NCI-H2029 (cell line): Measurements from ENCODE around the gene DCP1B.

ENCODE experiments used
- DNase-seq: peaks from one replicate; lab custom pipeline; 2025; lab: John Stamatoyannopoulos, UW

Gene DCP1B

DNA sequence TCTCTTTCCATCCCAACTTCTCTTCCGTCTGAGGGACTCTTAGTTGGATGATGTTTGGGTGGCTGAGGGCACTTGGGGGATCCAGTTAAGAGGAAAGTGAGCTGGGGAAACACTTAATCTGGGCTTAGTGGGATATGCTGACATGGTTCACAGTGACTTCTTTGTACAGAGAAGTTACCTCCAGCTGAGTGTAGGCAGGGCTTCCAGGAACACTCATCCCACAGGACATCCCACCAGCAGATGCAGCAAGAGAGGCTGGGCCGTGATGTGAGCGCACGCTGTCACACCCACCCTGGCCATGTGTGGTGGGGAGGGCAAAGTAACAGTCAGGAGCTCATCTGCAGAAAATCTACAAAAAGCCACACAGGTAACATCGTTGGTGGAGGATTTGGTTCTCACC lies 85.0 kb downstream of the DCP1B start:
- DNase-seq, result no peak

DNA sequence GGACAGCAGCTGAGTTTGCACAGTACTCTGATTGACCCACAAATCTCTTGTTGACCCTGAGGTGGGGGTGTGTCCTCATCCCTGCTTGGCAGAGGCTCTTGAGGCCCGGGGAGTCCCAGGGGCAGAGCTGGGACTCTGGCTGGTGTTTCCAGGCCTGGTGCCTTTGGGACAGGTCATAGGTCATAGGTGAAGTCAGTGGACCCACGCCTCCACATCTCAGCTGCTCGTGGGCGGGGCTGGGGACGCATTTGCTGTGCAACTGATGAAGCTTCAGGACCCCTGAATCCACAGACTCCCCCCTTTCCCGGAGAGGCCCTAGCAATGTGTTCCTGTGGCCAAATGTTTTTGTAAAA lies 85.4 kb downstream of the DCP1B start:
- no peak for DNase-seq

DNA sequence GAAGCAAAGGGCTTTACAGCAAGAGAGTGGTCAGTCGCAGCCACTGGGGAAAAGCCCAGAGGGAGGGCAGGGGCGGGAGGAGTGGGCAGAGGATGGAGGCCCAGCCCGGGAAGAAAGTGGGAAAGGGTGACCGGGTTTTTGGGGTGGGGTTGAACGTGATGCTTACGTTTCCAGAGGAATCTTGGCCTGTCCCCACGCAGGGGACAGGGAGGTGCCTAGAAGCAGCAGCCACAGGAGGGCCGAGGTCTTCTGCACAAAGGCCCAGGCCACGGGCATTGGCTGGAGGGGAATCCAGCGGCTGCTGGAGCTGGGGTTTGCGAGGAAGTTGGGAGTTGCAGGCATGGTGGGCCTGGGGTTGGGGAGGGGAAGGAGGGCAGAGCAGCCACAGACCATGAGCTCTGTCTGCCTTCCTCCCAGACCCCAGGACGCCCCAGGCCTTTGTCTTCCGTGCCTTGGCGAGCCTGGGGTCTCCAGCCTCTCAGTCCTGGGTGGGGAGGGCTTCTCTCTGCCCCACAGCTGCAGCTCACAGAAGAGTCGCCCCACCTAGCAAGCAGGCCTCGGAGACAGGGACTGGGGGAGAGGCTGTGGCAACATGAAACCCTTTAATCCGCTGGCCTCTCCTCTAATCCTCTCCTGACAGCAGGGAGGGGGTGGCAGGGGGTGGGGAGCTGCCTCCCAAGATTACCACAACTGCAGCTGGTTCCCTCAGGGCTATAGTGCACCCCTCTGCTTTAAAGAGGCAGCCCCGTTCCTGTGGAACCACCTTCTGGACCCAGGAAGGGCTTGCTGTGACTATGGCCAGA lies 86.0 kb downstream of the DCP1B start, which contains the start of gene CACNA2D4:
Gene CACNA2D4 (minus strand): TSS at position 572 of the 803 bp plus-strand sequence. CDS start 179 bp downstream, at position 393.
- DNase-seq, result no peak

DNA sequence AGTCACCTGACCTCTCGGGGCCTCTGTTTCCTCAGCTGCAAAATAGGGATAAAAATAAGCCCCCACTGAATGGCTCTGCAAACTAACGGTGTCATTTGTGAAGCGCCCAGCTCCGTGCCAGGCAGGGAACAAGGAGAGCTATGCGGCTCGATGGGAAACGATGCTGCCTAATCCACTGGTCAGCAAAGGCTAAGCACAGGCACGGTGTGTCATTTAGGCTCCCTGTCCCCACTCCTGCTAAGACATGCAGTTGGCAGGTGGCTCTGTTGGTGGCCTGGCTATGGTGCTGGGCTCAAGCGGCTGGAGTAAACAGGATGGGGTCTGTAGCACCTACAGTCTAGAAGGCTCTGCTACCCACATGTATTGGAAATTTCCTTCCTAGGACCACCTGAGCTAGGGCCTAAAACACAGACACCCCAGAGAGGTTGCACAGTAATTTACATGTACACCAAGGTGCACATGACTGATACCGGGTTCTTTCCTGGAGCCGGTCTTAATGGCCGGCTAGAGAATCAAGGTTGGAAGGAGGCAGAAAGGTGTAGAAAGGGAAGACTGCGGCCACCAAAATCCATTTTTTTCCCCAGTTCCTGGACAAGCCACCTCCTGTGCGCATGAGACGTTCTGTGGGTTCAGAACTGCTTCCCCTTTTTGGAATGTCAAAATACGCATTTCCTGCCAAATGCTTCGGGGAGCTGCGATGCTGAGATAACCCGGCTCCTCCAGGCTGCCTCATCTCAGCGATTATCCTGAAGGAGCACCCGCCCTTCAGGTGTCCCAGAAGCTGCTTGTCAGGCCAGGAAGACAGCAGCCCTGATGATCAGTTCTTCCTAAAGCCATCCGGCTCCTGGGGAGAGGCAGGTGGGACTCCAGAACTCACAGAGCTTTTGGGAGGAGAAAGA lies 86.8 kb downstream of the DCP1B start:
- no peak for DNase-seq

DNA sequence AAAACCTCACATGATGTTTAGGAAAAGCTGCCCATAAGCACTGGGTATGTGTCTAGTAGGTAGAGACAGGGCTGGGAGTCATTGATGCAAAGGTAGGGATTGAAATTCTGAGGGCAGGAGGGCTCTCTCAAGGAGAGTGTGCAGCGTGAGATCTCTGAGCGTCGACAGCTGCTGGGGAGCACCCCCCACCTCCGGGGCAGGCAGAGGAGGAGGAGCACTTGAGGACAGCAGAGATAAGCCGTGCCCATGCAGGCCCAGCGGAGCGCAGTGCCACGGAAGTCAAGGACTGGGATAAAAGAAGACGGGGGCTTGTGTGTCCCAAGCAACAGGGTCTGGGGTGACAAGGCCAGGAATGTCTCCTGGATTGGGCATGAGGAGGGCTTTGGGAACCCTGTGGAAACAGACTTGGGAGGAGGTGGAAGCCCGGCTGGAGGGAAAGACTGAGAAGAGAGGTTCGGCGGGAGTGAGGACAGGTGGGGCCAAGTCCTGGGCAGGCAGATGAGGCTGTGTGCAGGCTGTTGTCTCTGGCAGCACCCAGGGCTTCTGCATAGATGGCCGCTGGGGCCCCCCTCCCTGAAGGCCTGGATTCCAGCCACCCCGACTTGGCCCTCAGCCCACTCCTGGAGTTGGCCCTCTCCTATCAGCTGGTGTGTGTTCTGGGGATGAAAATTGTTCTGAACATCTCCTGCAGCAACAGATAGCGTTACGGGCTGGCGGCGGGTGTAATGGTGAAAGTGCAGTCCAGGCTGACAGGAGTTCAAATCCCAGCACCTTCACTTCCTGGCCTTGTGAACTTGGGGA lies 87.7 kb downstream of the DCP1B start:
- DNase-seq, result peak; percentile 21

DNA sequence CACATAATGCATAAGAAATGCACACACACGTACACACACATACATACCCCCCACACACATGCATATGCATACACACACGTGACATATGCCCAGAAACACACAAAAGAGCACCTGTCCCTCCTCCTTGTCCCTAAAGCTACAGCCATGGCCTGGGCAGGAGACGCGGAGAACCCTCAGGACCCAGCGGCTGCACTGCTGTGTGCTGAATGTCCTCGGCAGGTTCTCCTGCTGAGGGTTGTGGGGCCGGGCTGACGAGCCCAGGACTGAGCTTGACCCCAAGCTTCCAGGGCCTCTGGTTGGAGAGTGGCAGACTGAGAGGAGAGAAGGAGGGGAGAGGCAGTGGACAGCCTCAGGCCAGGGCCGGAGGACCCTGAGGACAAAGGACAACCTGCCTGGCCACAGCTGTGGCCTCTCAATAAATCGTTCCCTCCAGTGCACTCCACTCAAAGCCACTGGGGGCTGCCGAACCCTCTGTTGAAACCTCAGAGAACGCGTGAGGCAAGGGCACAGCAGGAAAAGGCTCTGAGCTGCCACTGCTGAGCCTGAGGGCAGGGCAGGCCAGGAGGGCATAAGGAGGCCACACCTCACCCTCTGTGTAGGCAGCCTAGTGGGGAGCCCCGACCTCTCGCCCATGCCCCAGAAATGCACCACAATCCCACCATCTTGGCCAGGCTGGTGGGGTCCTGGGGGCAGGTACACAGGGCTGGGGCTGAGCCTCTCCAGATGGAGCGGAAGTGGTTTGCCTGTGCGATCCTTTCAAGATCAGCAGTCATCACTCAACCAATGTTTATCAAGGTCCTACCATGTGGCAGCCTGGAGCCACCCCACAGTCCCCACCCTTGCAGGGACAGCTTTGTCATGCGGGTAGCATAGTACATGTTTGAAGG lies 88.9 kb downstream of the DCP1B start:
- DNase-seq, result no peak

DNA sequence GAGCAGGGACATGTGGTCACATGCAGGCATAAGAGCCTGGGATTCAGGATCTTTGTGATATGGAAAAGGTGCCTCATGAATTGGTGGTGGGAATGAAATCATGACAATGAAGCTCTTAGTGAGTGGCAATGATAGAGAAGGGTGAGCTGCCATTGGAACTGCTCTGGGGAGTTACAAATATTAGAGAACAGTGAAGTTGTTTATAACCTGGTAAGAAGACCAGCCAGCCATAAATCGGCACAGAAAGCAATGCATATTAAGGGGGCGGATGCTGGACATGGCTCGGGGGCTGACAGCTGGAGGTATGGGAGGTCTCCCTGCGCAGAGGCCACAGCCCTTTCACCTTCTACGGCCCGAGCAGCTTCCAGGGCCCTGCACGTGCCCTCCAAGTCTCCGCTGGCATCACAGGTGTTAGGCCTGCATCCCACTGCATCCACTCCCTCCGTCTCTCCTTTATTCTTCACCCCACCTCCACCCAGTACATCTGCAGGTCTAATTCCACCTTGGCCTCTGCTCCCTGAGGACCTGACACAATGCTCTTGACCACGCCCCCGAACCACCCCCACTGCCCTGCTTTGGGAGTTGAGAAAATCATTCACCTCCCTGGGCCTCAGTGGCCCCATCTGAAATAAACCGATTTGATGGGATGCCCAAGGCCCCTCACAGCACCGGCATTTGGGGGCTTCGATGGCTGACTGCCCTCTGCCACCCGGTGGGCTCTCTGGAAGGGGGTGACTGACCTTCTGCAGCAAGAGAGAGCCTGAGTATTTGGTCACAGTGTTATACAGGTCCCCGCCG lies 89.9 kb downstream of the DCP1B start:
- no peak for DNase-seq

DNA sequence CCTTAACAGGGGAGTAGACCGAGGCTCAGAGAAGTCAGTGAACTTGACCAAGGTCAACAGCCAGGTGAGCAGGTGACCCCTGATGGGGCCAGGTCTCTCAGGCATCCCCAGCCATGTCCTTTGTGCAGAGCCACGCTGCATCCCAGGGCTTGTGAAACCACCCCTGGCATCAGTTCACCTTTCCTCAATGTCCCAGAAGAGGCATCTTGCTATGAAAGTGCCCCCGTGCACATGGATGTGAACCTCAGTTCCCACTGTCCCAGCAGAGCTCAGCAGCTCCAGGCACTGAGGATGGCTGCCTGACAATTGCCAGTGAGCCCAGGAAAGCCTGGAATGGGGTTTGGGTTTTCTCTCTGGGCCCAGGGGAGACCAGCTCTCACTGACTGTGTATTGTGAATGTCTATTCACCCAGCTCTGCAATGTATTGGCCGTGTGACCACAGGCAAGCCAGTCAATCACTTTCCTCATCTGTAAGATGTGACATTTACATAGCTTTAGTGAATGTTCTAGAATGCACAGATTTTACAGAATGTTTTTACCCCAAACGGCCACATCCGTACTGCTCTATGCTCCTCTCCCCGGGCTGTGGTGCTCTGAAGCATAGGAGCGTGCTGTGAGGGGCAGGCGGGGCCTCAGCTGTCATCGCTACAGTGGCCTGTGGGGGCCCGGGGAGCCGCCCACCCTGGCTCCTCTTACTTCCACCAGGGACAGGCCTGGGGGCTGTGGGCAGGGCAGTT lies 90.7 kb downstream of the DCP1B start:
- DNase-seq, result no peak

DNA sequence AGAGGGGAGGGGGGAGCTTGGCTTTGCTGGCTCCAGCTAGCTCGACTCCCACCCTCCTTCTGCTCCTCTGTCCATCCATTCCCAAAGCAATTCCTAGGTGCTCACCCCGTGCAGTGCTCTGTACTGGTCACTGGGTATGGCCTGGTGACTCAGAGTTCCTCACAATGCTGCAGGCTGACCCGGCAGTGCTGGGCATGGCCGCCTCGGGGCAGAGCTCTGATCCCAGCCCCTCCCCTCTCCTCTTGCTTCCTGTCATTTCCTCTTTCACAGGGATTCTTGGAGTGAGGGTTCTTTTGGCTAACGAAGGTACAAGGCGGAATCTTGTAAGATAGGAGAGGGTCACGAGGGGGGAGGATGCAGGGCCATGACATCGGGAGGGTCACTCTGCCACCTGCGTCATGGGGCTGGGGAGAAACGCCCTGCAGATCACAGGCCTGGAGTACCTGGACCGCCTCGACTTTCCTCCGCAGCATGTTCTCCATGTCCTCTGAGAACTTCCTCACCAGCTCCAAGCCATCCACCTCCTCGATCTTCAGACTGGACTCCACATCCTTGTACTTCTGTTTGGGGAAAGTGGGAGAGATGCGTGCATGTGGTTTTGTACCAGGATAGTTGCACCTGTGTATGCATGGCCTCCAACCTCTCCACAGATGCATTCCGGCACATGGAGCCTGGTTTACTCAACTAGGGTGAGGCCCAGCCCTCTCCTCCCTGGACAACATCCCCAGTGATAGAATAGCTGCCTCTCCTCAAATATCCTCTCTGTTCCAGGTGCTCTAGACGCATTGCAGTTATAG lies 91.5 kb downstream of the DCP1B start:
- DNase-seq, result no peak

DNA sequence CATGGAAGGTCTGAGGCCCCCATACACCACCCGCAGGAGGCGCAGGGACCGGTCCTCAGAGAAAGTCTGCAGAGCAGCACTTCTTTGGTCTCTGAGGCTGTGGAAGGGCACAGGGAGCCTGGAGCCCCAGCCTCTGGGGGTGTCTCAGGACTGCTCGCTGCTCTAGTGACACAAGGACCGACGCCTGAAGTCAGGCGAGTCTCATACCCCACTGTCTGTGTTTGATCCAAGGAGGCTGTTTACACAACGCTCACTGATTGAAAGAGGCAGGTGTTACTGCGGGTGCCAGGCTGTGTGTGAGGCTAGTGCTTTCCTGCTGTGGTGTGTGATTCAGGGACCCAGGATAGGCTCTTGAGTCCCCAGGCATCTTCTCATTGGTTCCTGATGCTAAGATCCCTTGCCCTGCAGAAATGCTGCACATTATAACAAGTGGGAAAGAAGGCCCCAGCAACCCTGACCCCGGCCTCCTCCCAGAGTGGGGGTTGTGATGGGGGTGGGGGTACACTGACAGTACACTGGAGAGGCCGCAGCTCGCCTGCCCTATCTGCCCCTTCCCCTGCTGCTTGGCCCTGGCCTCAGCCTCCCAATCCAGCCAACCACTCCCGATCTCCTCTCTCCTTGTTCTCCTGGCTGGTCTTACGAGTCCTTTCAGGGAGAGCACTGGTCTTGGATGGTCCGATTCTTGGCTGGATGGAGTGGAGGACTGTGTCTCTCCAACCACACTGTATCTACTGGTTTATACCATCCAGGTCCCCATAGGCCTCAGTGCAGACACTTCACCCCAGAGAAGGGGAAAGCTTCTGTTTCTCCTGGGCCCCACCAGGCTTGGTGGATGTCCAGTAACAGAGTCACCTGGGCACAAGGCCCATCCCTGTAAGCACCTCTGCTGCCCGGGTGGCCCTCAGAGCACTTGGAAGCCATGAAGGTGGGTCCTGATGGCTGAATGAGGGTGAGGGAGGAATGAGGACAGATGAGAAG lies 92.4 kb downstream of the DCP1B start:
- DNase-seq, result peak; percentile 59

- no peak for DNase-seq
Measured at GRCh38 chr12:1910468-1910867, 93.8 kb downstream of the DCP1B start.

DNA sequence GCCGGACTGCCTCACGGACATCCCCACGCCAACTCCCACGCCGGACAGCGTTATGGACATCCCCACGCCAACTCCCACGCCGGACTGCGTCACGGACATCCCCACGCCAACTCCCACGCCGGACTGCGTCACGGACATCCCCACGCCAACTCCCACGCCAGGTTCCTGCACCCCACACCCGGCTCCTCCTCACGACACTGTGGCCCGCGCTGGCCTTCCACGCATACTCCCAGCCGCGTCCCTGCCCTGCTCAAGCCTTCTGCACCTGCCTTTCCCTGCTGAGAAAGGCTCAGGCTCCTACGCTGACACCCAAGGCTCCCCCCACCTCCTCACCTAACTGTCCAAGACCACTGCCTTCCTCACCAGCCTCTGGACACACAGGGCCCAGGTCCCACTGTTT lies 95.5 kb downstream of the DCP1B start:
- DNase-seq, result no peak

DNA sequence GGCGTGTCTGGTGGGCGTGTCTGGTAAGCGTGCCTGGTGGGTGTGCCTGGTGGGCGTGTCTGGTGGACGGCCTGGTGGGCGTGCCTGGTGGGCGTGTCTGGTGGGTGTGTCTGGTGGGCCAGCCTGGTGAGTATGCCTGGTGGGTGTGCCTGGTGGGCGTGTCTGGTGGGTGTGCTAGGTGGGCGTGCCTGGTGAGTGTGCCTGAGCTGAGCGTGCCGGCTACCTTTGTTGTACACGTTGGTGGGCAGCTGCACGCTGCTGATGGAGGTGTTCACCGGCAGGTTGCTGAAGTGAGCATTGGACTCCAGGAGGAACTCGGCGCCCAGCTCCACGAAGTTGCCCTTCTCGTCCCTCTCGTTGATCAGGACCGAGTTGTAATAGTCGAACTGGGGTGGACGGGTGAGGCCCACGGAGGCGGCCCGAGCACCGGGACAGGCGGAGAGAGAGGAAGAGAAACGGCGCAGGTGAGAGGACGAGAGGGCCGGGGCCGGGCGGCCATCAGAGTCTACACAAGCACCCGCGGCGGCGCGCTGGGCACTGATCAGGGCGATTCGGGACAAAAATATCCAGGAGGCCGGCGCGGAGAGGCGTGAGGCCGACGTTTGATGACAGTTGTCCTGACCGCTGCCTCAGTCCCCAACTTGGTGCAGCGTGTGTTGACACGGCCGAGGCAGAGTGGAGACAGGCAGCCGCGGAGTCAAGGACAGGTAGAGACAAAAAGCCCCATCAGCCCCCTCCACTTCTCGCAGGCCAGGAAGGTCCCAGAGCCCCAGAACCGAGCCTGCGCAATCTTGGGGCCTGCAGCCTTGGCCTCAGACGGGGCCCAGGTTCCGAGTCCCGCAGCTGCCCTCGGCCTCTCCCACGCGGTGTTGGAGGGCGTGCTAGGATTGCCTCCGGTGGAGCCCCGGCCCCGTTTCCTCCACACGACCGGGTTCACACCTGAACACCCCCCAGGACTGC lies 96.3 kb downstream of the DCP1B start:
- DNase-seq, result peak; percentile 59

DNA sequence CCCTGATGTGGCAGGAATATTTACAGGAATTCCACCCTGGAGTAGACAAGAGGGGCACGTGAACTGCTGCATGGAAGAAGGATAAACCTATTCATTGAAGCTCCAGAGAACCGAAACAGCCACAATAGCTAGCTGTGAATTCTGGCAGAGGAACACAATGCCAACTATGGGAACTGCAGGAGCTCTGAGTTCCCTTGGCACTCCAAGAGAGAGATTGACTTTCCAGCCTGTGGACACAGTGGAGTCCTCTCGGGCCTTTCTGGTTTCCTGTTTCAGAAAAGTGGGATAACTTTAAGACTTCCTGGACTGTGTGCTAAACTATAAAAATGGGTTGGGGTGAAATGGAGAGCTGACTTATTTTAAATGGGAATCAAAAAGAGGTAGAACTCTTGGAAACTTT lies 97.7 kb downstream of the DCP1B start:
- no peak for DNase-seq

- no peak for DNase-seq
Measured at GRCh38 chr12:1904875-1905274, 99.4 kb downstream of the DCP1B start.

DNA sequence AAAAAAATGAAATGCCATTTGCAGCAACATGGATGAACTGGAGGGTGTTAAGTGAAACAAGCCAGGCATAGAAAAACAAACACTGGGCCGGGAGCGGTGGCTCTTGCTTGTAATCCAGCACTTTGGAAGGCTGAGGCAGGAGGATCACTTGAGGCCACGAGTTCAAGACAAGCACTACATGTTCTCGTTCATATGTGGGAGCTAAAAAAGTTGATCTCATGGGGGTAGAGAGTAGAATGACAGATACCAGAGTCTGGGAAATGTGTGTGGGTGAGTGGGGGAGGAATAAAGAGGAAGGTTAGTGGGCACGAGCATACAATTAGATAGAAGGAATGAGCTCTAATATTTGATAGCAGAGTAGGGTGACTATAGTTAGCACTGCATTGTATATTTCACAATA lies 107.3 kb downstream of the DCP1B start:
- DNase-seq, result no peak
